GM23248 (cell line): ENCODE measurements around the gene MEF2B.

Experiments used
- EZH2 ChIP-seq: fragments of 200-600 bp; sonication (generic); IDR thresholded peaks from 2 replicates; pipeline ENCODE4 v1.6.1; 2018; ENCODE audit warnings: antibody characterized with exemption, mild to moderate bottlenecking; ENCODE audit not compliant: insufficient read depth, poor library complexity, severe bottlenecking
- EZH2phosphoT487 ChIP-seq: fragments of 200-600 bp; sonication (generic); IDR thresholded peaks from 2 replicates; pipeline ENCODE4 v1.6.1; 2018; ENCODE audit warnings: antibody characterized with exemption, moderate library complexity, mild to moderate bottlenecking, low read depth; ENCODE audit not compliant: insufficient read depth

DNA sequence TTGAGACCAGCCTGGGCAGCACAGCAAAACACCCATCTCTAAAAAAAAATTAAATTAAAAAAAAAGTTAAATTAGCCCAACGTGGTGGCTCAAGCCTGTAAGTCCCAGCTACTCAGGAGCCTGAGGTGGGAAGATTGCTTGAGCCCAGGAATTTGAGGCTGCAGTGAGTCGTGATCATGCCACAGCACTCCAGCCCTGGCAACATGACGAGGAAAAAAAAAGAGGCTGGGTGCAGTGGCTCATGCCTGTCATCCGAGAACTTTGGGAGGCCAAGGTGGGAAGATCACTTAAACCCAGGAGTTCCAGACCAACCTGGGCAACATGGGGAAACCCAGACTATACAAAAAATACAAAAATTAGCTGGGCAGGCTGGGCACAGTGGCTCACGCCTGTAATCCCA lies 29.6 kb downstream of the MEF2B start:
- TF ChIP-seq EZH2 (no peak), EZH2phosphoT487 (no peak)
